Activated CD4-positive, alpha-beta memory T cell treated with anti-CD3 and anti-CD28 coated beads for 36 hours (primary cell): Measurements from ENCODE around the gene TEX51. TPM values are rescaled to one million over a fixed set of nuclear protein-coding genes. Genes with fewer than 3 reads are reported as not detected.

Source experiments
- CTCF ChIA-PET: fragments of 350-600 bp; sonication (Branson Sonifier 250); formaldehyde crosslinking; loops from one replicate; lab custom pipeline; 2021; ENCODE audit warnings: antibody characterized with exemption, inconsistent platforms; lab: Charles Lee
- POLR2A ChIA-PET: fragments of 350-600 bp; sonication (Branson Sonifier 250); formaldehyde crosslinking; loops from one replicate; lab custom pipeline; 2021; ENCODE audit warnings: antibody characterized with exemption; lab: Charles Lee
- DNase-seq: peaks from one replicate; pipeline ENCODE4 v3.0.0-alpha.2; 2020
- H3K27ac Mint-ChIP-seq: one replicate; pipeline ENCODE4 v1.8.0; 2021; ENCODE audit warnings: mixed read lengths
- H3K27me3 Mint-ChIP-seq: one replicate; pipeline ENCODE4 v1.8.0; 2021; ENCODE audit warnings: mixed read lengths
- H3K36me3 Mint-ChIP-seq: one replicate; pipeline ENCODE4 v1.8.0; 2021; ENCODE audit warnings: mixed read lengths
- H3K4me1 Mint-ChIP-seq: one replicate; pipeline ENCODE4 v1.8.0; 2021; ENCODE audit warnings: low read depth, mixed read lengths
- H3K4me3 Mint-ChIP-seq: one replicate; pipeline ENCODE4 v1.8.0; 2021; ENCODE audit warnings: mild to moderate bottlenecking, mixed read lengths
- H3K9me3 Mint-ChIP-seq: one replicate; pipeline ENCODE4 v1.8.0; 2021; ENCODE audit warnings: mixed read lengths
- intact Hi-C: fragments of 100-400 bp; cut with micrococcal nuclease; formaldehyde crosslinking; loops from one replicate; pipeline ENCODE4 v1.15.1; 2023
- total RNA-seq, 2 experiments: library from RNA; stranded (reverse); gene quantifications; one replicate each; pipeline ENCODE4 v1.2.3, GENCODE V29; 2021

The TEX51 gene
- total RNA-seq, 2 experiments from 2014 or later: not detected

- no peaks in the 10 kb centered on the region for H3K36me3 Mint-ChIP-seq
- H3K4me1 Mint-ChIP-seq: peaks cover 2% of the 10 kb centered on the region
- no peak for DNase-seq
- ChIA-PET CTCF (no interaction called here), POLR2A (no interaction called here)
- H3K27me3 Mint-ChIP-seq: peaks cover 14% of the 10 kb centered on the region
- H3K27ac Mint-ChIP-seq: no peak overlapping the region
- no peak overlapping the region for H3K4me3 Mint-ChIP-seq
- no peaks in the 10 kb centered on the region for H3K9me3 Mint-ChIP-seq
- intact Hi-C loops: no loop called here
Measured at GRCh38 chr2:126888046-126888445, 10.6 kb upstream of the TEX51 start.

- intact Hi-C loops: no loop called here
- DNase-seq: no peak
- ChIA-PET CTCF (interaction anchor here (1.0 kb wide), 1 partner anchor 113 kb away, joined by 3 read pairs; no protein-coding TSS in a partner anchor), POLR2A (no interaction called here)
- Mint-ChIP-seq H3K4me1 (peaks cover 2% of the 10 kb centered on the region), H3K9me3 (no peaks in the 10 kb centered on the region), H3K4me3 (no peak overlapping the region), H3K27me3 (peaks cover 14% of the 10 kb centered on the region), H3K36me3 (no peaks in the 10 kb centered on the region), H3K27ac (no peak overlapping the region)
Measured at GRCh38 chr2:126889071-126889470, 9.6 kb upstream of the TEX51 start.

GRCh38 chr2:126889496-126890135 is 9.1 kb upstream of the TEX51 start:
- H3K27ac Mint-ChIP-seq: no peak overlapping the region
- no peaks in the 10 kb centered on the region for H3K9me3 Mint-ChIP-seq
- H3K4me1 Mint-ChIP-seq: peaks cover 2% of the 10 kb centered on the region
- POLR2A ChIA-PET: no interaction called here
- CTCF ChIA-PET: interaction anchor here (1.0 to 1.6 kb wide), 2 partner anchors 82 to 112 kb away, joined by 3 to 4 read pairs; no protein-coding TSS in a partner anchor
- no peaks in the 10 kb centered on the region for H3K36me3 Mint-ChIP-seq
- no peak for DNase-seq
- H3K27me3 Mint-ChIP-seq: peaks cover 14% of the 10 kb centered on the region
- intact Hi-C loops: no loop called here
- no peak overlapping the region for H3K4me3 Mint-ChIP-seq

- CTCF ChIA-PET: interaction anchor here (1.0 to 1.6 kb wide), 2 partner anchors 82 to 112 kb away, joined by 3 to 4 read pairs; no protein-coding TSS in a partner anchor
Measured at GRCh38 chr2:126890136-126890510, 8.6 kb upstream of the TEX51 start.

GRCh38 chr2:126890551-126891450 is 7.9 kb upstream of the TEX51 start:
- peaks cover 2% of the 10 kb centered on the region for H3K4me1 Mint-ChIP-seq
- H3K27ac Mint-ChIP-seq: no peak overlapping the region
- POLR2A ChIA-PET: no interaction called here
- peaks cover 9% of the 10 kb centered on the region for H3K27me3 Mint-ChIP-seq
- intact Hi-C loops: no loop called here
- H3K4me3 Mint-ChIP-seq: no peak overlapping the region
- H3K9me3 Mint-ChIP-seq: no peaks in the 10 kb centered on the region
- no peak for DNase-seq
- no peaks in the 10 kb centered on the region for H3K36me3 Mint-ChIP-seq
- CTCF ChIA-PET: interaction anchor here (1.6 kb wide), 1 partner anchor 81 kb away, joined by 4 read pairs; no protein-coding TSS in a partner anchor

More at GRCh38 chr2:126890136-126890510, 8.6 kb upstream of the TEX51 start:
- POLR2A ChIA-PET: no interaction called here
- DNase-seq: no peak
- no peaks in the 10 kb centered on the region for H3K9me3 Mint-ChIP-seq
- H3K36me3 Mint-ChIP-seq: no peaks in the 10 kb centered on the region
- intact Hi-C loops: no loop called here
- no peak overlapping the region for H3K4me3 Mint-ChIP-seq
- peaks cover 10% of the 10 kb centered on the region for H3K27me3 Mint-ChIP-seq
- no peak overlapping the region for H3K27ac Mint-ChIP-seq
- peaks cover 2% of the 10 kb centered on the region for H3K4me1 Mint-ChIP-seq

GRCh38 chr2:126891681-126892500 is 6.8 kb upstream of the TEX51 start:
- no peaks in the 10 kb centered on the region for H3K36me3 Mint-ChIP-seq
- H3K27me3 Mint-ChIP-seq: peaks cover 4% of the 10 kb centered on the region
- no peaks in the 10 kb centered on the region for H3K9me3 Mint-ChIP-seq
- no peaks in the 10 kb centered on the region for H3K4me1 Mint-ChIP-seq
- no peak for DNase-seq
- intact Hi-C loops: no loop called here
- ChIA-PET POLR2A (no interaction called here), CTCF (no interaction called here)
- no peak overlapping the region for H3K27ac Mint-ChIP-seq
- no peak overlapping the region for H3K4me3 Mint-ChIP-seq

- intact Hi-C loops: no loop called here
- POLR2A ChIA-PET: no interaction called here
- Mint-ChIP-seq H3K4me3 (no peak overlapping the region), H3K9me3 (no peaks in the 10 kb centered on the region), H3K27me3 (peaks cover 1% of the 10 kb centered on the region), H3K27ac (no peak overlapping the region), H3K36me3 (no peaks in the 10 kb centered on the region), H3K4me1 (no peaks in the 10 kb centered on the region)
- CTCF ChIA-PET: no interaction called here
- no peak for DNase-seq
Measured at GRCh38 chr2:126893153-126893552, 5.5 kb upstream of the TEX51 start.

- no peaks in the 10 kb centered on the region for H3K36me3 Mint-ChIP-seq
- no peaks in the 10 kb centered on the region for H3K4me1 Mint-ChIP-seq
- ChIA-PET POLR2A (no interaction called here), CTCF (no interaction called here)
- H3K9me3 Mint-ChIP-seq: no peaks in the 10 kb centered on the region
- no peak overlapping the region for H3K4me3 Mint-ChIP-seq
- no peak for DNase-seq
- intact Hi-C loops: no loop called here
- no peak overlapping the region for H3K27ac Mint-ChIP-seq
- peaks cover 1% of the 10 kb centered on the region for H3K27me3 Mint-ChIP-seq
Measured at GRCh38 chr2:126893606-126894005, 5.1 kb upstream of the TEX51 start.

GRCh38 chr2:126894082-126894481 is 4.6 kb upstream of the TEX51 start:
- intact Hi-C loops: no loop called here
- Mint-ChIP-seq H3K27me3 (peaks cover 1% of the 10 kb centered on the region), H3K9me3 (no peaks in the 10 kb centered on the region), H3K4me1 (no peaks in the 10 kb centered on the region), H3K27ac (no peak overlapping the region), H3K36me3 (no peaks in the 10 kb centered on the region), H3K4me3 (no peak overlapping the region)
- ChIA-PET CTCF (no interaction called here), POLR2A (no interaction called here)
- no peak for DNase-seq

- DNase-seq: no peak
Measured at GRCh38 chr2:126894585-126895182, 4.0 kb upstream of the TEX51 start.

GRCh38 chr2:126895336-126895735 is 3.4 kb upstream of the TEX51 start:
- DNase-seq: no peak
- intact Hi-C loops: no loop called here
- Mint-ChIP-seq H3K36me3 (no peaks in the 10 kb centered on the region), H3K4me3 (no peak overlapping the region), H3K9me3 (no peaks in the 10 kb centered on the region), H3K27ac (no peak overlapping the region), H3K27me3 (peaks cover 2% of the 10 kb centered on the region), H3K4me1 (no peaks in the 10 kb centered on the region)
- ChIA-PET POLR2A (no interaction called here), CTCF (no interaction called here)

More at GRCh38 chr2:126894585-126895182, 4.0 kb upstream of the TEX51 start:
- no peaks in the 10 kb centered on the region for H3K9me3 Mint-ChIP-seq
- no peak overlapping the region for H3K4me3 Mint-ChIP-seq
- CTCF ChIA-PET: no interaction called here
- POLR2A ChIA-PET: no interaction called here
- H3K4me1 Mint-ChIP-seq: no peaks in the 10 kb centered on the region
- H3K36me3 Mint-ChIP-seq: no peaks in the 10 kb centered on the region
- H3K27ac Mint-ChIP-seq: no peak overlapping the region
- peaks cover 1% of the 10 kb centered on the region for H3K27me3 Mint-ChIP-seq
- intact Hi-C loops: no loop called here
